HepG2 (cell line): ENCODE results near the gene TMEM235. TPM values are rescaled to one million over a fixed set of nuclear protein-coding genes. Genes with fewer than 3 reads are reported as not detected.

ENCODE experiments used
- CREB1 ChIP-seq, 2 experiments: fragments of 450-650 bp in 1 of 2; IDR thresholded peaks; 2 replicates each; pipeline ENCODE4 v1.6.1; 2016 to 2017; ENCODE audit warnings: control low read depth in 1 of 2, mild to moderate bottlenecking in 1 of 2, missing compliant biosample characterization in 1 of 2, missing genetic modification characterization in 1 of 2
- KDM6A ChIP-seq: IDR thresholded peaks from 2 replicates; pipeline ENCODE4 v1.6.1; 2016; ENCODE audit warnings: low read depth
- MED8 ChIP-seq: sonication (generic); formaldehyde crosslinking; IDR thresholded peaks from 2 replicates; pipeline ENCODE4 v1.8.1; 2023; ENCODE audit warnings: mild to moderate bottlenecking, missing genetic modification reagents; ENCODE audit not compliant: insufficient replicate concordance
- MTF1 ChIP-seq: sonication (generic); formaldehyde crosslinking; IDR thresholded peaks from 2 replicates; pipeline ENCODE4 v1.5.0; 2020; ENCODE audit warnings: missing genetic modification reagents
- NAIF1 ChIP-seq: sonication (generic); formaldehyde crosslinking; IDR thresholded peaks from 2 replicates; pipeline ENCODE4 v1.5.0; 2020; ENCODE audit warnings: mild to moderate bottlenecking, missing genetic modification reagents, borderline replicate concordance
- NFKB2 ChIP-seq: sonication (generic); formaldehyde crosslinking; IDR thresholded peaks from 2 replicates; pipeline ENCODE4 v1.4.0; 2020; ENCODE audit warnings: missing genetic modification reagents, borderline replicate concordance
- PRPF4 ChIP-seq: fragments of 200-400 bp; formaldehyde crosslinking; IDR thresholded peaks from 2 replicates; pipeline ENCODE4 v1.6.1; 2016; ENCODE audit warnings: low read length, low read depth; ENCODE audit not compliant: poor library complexity, severe bottlenecking
- RCOR2 ChIP-seq: IDR thresholded peaks from 2 replicates; pipeline ENCODE4 v1.6.1; 2016; ENCODE audit warnings: missing biosample characterization, missing genetic modification reagents
- SMAD3 ChIP-seq: sonication (generic); formaldehyde crosslinking; IDR thresholded peaks from 2 replicates; pipeline ENCODE4 v1.4.0; 2020; ENCODE audit warnings: missing genetic modification reagents
- SOX5 ChIP-seq: IDR thresholded peaks from 2 replicates; pipeline ENCODE4 v1.6.1; 2016; ENCODE audit warnings: borderline replicate concordance
- ZFP36L2 ChIP-seq: sonication (generic); formaldehyde crosslinking; IDR thresholded peaks from 2 replicates; pipeline ENCODE4 v1.4.0; 2020; ENCODE audit warnings: missing genetic modification reagents
- ZFP37 ChIP-seq: sonication (generic); formaldehyde crosslinking; IDR thresholded peaks from 2 replicates; pipeline ENCODE4 v1.4.0; 2020; ENCODE audit warnings: missing genetic modification reagents, borderline replicate concordance
- ZFYVE20 ChIP-seq: sonication (generic); formaldehyde crosslinking; IDR thresholded peaks from 2 replicates; pipeline ENCODE4 v1.8.0; 2023; ENCODE audit warnings: low read depth, mild to moderate bottlenecking, moderate library complexity, missing genetic modification reagents, borderline replicate concordance
- ZNF296 ChIP-seq: sonication (generic); formaldehyde crosslinking; conservative IDR thresholded peaks from 2 replicates; pipeline ENCODE4 v1.5.0; 2020; ENCODE audit warnings: mild to moderate bottlenecking, missing genetic modification reagents
- ZNF557 ChIP-seq: sonication (generic); formaldehyde crosslinking; IDR thresholded peaks from 2 replicates; pipeline ENCODE4 v1.4.0; 2020; ENCODE audit warnings: missing genetic modification reagents
- ZNF589 ChIP-seq: sonication (generic); formaldehyde crosslinking; conservative IDR thresholded peaks from 2 replicates; pipeline ENCODE4 v1.8.0; 2022; ENCODE audit warnings: mild to moderate bottlenecking, moderate library complexity, missing genetic modification reagents
- ZNF605 ChIP-seq: sonication (generic); formaldehyde crosslinking; IDR thresholded peaks from 2 replicates; pipeline ENCODE4 v1.8.0; 2022; ENCODE audit warnings: mild to moderate bottlenecking, missing genetic modification reagents
- ZNF773 ChIP-seq: sonication (generic); formaldehyde crosslinking; IDR thresholded peaks from 2 replicates; pipeline ENCODE4 v1.4.0; 2020; ENCODE audit warnings: missing genetic modification reagents, borderline replicate concordance
- ZNF816 ChIP-seq: sonication (generic); formaldehyde crosslinking; IDR thresholded peaks from 2 replicates; pipeline ENCODE4 v1.8.0; 2022; ENCODE audit warnings: missing genetic modification reagents, mild to moderate bottlenecking, borderline replicate concordance
- polyA plus RNA-seq, 8 experiments: library from polyadenylated mRNA; depleted of rRNA in 3 of 8; stranded (reverse) in 7 of 8; unstranded in 1 of 8; fragments of >200 nt; fragmentation: Illumina TruSeq in 4 of 8; extraction: Trizol in 4 of 8; gene quantifications; 2 replicates each; pipeline versions ENCODE4 v1.2.1 to v1.2.3, GENCODE V29; 2011 to 2016; ENCODE audit warnings: low read depth in 4 of 8, missing spikeins in 1 of 8, mixed read lengths in 1 of 8; ENCODE audit not compliant: insufficient read depth in 1 of 8
- total RNA-seq, 5 experiments: library from RNA; depleted of rRNA; stranded (reverse); fragments of >200 nt; fragmentation: Illumina TruSeq; extraction: Trizol; gene quantifications; 2 replicates each; pipeline ENCODE4 v1.2.3, GENCODE V29; 2016; ENCODE audit warnings: low read depth in 1 of 5
- TF ChIP-seq, protein P1 (sequence below): sonication (generic); formaldehyde crosslinking; IDR thresholded peaks from 2 replicates; pipeline ENCODE4 v1.4.0; 2020; ENCODE audit warnings: mild to moderate bottlenecking, missing genetic modification reagents
- TF ChIP-seq, protein P2 (sequence below): sonication (generic); formaldehyde crosslinking; conservative IDR thresholded peaks from 2 replicates; pipeline ENCODE4 v1.4.0; 2020; ENCODE audit warnings: mild to moderate bottlenecking, missing genetic modification reagents, moderate library complexity
- TF ChIP-seq, protein P3 (sequence below): sonication (generic); formaldehyde crosslinking; IDR thresholded peaks from 2 replicates; pipeline ENCODE4 v1.8.1; 2022; ENCODE audit warnings: low read depth, mild to moderate bottlenecking, missing genetic modification reagents

TMEM235 gene
- total and polyA plus RNA-seq, 2 of the 13 experiments (the other 11 are each of a cell fraction or from before 2014, with no cell fraction given) = not detected

DNA sequence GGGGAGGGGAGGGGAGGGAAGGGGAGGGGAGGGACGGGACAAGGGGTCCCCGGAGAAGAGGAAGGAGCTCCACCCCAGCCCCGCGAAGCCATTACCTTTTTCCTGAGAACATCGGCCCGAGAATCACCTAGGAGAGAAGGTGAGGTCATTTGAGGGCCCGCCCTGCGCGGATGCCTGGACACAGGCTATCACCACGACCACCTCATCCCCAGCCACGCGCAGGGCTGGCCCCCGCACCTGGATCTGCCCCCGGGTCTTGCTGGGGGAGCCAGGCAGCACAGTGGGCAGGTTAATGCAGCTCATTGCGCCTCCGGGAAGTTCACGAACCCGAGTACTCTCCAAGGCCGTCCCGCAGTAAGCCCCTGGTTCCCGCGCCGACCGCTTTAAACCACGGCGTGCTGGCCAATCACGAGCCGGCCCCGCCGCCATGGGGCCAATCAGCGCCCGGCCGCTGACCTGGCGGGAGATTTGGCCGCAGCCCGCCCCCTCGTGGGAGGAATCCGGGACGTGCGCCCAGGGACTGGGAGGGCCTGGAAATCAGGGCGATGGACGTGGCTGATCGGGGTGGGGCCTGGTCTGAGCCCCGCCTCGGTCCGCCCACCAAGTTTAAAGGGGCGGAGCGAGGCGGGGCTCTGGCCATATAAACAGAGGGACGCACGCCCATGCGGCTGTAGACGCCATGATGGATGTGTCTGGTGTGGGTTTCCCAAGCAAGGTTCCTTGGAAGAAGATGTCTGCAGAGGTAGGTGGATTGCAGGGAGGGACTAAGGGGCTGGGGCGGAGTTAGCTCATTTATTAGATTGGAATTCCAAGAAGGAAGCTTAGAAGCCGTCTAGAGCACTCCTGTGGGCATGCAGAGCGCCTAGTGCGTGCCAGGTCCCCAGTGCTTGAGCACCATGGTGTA lies 44.5 kb upstream of the TMEM235 start, which contains the start of the genes AFMID and TK1 (continued):
- TF ChIP-seq, protein P1, sequence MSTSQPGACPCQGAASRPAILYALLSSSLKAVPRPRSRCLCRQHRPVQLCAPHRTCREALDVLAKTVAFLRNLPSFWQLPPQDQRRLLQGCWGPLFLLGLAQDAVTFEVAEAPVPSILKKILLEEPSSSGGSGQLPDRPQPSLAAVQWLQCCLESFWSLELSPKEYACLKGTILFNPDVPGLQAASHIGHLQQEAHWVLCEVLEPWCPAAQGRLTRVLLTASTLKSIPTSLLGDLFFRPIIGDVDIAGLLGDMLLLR (CRISPR knock-in tag) = peak; percentile 90
- TF ChIP-seq MTF1 (no peak; the same call in 1 of the 2 replicates), ZFYVE20 (CRISPR knock-in tag) (peak; percentile 99), ZFP36L2 (CRISPR knock-in tag) (peak; percentile 76; the same call in 1 of the 2 replicates), SMAD3 (CRISPR knock-in tag) (no peak), ZFP37 (CRISPR knock-in tag) (peak; percentile 59; the same call in 1 of the 2 replicates), SOX5 (peak; percentile 66; the same call in 1 of the 2 replicates), MED8 (CRISPR knock-in tag) (peak; percentile 42), NFKB2 (CRISPR knock-in tag) (peak; percentile 89; the same call in 1 of the 2 replicates), ZNF816 (CRISPR knock-in tag) (peak; percentile 93; the same call in 1 of the 2 replicates), RCOR2 (CRISPR knock-in tag) (no peak), ZNF589 (peak; percentile 99), ZNF296 (CRISPR knock-in tag) (no peak), KDM6A (CRISPR knock-in tag) (no peak), ZNF557 (peak; percentile 68; the same call in 1 of the 2 replicates), ZNF605 (peak; percentile 94), PRPF4 (peak; percentile 6), CREB1 (IDR thresholded peaks at IDR 0.05) (peak; percentile 75), CREB1 (CRISPR knock-in tag; IDR thresholded peaks at IDR 0.05) (peak; percentile 79), NAIF1 (peak; percentile 85; the same call in 1 of the 2 replicates), ZNF773 (peak; percentile 40; the same call in 1 of the 2 replicates)
- TF ChIP-seq, protein P2, sequence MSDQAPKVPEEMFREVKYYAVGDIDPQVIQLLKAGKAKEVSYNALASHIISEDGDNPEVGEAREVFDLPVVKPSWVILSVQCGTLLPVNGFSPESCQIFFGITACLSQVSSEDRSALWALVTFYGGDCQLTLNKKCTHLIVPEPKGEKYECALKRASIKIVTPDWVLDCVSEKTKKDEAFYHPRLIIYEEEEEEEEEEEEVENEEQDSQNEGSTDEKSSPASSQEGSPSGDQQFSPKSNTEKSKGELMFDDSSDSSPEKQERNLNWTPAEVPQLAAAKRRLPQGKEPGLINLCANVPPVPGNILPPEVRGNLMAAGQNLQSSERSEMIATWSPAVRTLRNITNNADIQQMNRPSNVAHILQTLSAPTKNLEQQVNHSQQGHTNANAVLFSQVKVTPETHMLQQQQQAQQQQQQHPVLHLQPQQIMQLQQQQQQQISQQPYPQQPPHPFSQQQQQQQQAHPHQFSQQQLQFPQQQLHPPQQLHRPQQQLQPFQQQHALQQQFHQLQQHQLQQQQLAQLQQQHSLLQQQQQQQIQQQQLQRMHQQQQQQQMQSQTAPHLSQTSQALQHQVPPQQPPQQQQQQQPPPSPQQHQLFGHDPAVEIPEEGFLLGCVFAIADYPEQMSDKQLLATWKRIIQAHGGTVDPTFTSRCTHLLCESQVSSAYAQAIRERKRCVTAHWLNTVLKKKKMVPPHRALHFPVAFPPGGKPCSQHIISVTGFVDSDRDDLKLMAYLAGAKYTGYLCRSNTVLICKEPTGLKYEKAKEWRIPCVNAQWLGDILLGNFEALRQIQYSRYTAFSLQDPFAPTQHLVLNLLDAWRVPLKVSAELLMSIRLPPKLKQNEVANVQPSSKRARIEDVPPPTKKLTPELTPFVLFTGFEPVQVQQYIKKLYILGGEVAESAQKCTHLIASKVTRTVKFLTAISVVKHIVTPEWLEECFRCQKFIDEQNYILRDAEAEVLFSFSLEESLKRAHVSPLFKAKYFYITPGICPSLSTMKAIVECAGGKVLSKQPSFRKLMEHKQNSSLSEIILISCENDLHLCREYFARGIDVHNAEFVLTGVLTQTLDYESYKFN (CRISPR knock-in tag) = no peak
- TF ChIP-seq, protein P3, sequence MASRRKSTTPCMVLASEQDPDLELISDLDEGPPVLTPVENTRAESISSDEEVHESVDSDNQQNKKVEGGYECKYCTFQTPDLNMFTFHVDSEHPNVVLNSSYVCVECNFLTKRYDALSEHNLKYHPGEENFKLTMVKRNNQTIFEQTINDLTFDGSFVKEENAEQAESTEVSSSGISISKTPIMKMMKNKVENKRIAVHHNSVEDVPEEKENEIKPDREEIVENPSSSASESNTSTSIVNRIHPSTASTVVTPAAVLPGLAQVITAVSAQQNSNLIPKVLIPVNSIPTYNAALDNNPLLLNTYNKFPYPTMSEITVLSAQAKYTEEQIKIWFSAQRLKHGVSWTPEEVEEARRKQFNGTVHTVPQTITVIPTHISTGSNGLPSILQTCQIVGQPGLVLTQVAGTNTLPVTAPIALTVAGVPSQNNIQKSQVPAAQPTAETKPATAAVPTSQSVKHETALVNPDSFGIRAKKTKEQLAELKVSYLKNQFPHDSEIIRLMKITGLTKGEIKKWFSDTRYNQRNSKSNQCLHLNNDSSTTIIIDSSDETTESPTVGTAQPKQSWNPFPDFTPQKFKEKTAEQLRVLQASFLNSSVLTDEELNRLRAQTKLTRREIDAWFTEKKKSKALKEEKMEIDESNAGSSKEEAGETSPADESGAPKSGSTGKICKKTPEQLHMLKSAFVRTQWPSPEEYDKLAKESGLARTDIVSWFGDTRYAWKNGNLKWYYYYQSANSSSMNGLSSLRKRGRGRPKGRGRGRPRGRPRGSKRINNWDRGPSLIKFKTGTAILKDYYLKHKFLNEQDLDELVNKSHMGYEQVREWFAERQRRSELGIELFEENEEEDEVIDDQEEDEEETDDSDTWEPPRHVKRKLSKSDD = no peak; the same call in 1 of the 2 replicates
